Type B pancreatic cell (in vitro differentiated cells): ENCODE data around the gene TXNL1. TPM values are rescaled to one million over a fixed set of nuclear protein-coding genes. Genes with fewer than 3 reads are reported as not detected.

Source experiments
- DNase-seq: peaks from one replicate; pipeline ENCODE4 v3.0.0; 2021; ENCODE audit warnings: mixed read lengths; ENCODE audit not compliant: unreplicated experiment; ENCODE audit errors: extremely low spot score
- H3K27ac Mint-ChIP-seq: 2 replicates; pipeline ENCODE4 v1.8.0; 2021; ENCODE audit warnings: mild to moderate bottlenecking, mixed read lengths
- H3K27me3 Mint-ChIP-seq: 2 replicates; pipeline ENCODE4 v1.8.0; 2021; ENCODE audit warnings: mixed read lengths
- H3K36me3 Mint-ChIP-seq: 2 replicates; pipeline ENCODE4 v1.8.0; 2021; ENCODE audit warnings: mixed read lengths
- H3K4me1 Mint-ChIP-seq: one replicate; pipeline ENCODE4 v1.8.0; 2021; ENCODE audit warnings: mixed read lengths; ENCODE audit not compliant: unreplicated experiment
- H3K4me3 Mint-ChIP-seq: 2 replicates; pipeline ENCODE4 v1.8.0; 2021; ENCODE audit warnings: mild to moderate bottlenecking, mixed read lengths
- H3K9me3 Mint-ChIP-seq: 2 replicates; pipeline ENCODE4 v1.8.0; 2021; ENCODE audit warnings: mixed read lengths
- CTCF ChIP-seq: fragments of 200-600 bp; sonication (generic); conservative IDR thresholded peaks from 2 replicates; pipeline ENCODE4 v1.5.0; 2021; ENCODE audit warnings: antibody characterized with exemption, mild to moderate bottlenecking
- total RNA-seq: library from RNA; stranded (reverse); gene quantifications from 2 replicates; pipeline ENCODE4 v1.2.1, GENCODE V29; 2021; ENCODE audit warnings: low replicate concordance

Gene TXNL1
- total RNA-seq, 1 donor from 2014 or later = 78.0 TPM

DNA sequence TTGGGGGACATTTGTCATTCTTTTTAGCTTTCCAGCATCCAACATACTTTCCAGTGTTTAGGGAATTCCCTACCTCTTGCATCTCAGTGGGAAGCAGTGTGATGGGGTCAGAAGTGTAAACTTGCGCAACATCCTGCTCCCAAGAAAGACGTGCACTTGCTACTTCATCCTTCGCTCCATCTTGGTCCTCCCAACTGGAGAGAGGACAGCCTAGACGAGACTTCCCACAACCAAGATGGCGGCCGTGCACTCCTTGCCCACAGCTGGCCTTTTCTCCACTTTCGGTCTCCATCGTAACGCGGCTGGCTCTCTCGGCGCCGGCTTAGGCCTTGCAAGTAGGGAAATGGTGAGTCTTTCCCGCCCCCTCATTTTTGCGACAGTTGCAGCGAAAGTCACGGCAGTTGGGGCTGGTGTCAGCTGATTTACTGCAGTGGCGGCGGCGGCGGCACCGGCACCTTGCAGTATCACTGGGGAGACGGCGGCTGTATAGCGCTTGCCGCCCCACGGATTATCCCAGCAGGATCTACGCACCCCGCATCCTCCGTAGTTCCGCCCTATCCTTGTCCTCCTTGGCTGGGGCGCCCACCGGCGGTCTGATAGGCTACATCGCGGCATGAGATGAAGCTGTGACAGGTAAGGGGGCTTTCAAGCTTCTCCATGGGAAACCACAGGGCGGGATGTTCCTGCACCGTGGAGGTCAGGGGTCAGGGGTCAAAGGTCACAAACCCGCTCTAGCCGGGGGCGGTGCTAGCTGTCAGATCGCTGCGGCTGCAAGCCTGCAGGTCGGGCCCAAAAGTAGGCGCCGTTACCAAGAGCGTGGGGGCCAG is 12.8 kb upstream of the TXNL1 start, which contains the start of gene WDR7:
TSS of gene WDR7 (plus strand) at position 416 of the 827 bp plus-strand sequence. CDS start 21,157 bp downstream, outside the sequence.
- peaks cover 8% of the 10 kb centered on the region for H3K4me1 Mint-ChIP-seq

GRCh38 chr18:56649996-56650395 is 11.6 kb upstream of the TXNL1 start:
- Mint-ChIP-seq H3K36me3 (no peaks in the 10 kb centered on the region), H3K27ac (no peak overlapping the region), H3K9me3 (no peaks in the 10 kb centered on the region), H3K4me1 (peaks cover 8% of the 10 kb centered on the region), H3K4me3 (peak overlapping the region; percentile 26), H3K27me3 (no peaks in the 10 kb centered on the region)
- no peak for TF ChIP-seq CTCF
- DNase-seq = no peak

More for the DNA sequence above, 12.8 kb upstream of the TXNL1 start, which contains the start of gene WDR7:
- Mint-ChIP-seq H3K27ac (peak within 1 kb of the TSS; percentile 77), H3K27me3 (no peaks in the 10 kb centered on the region), H3K36me3 (no peaks in the 10 kb centered on the region), H3K9me3 (no peaks in the 10 kb centered on the region), H3K4me3 (peak within 1 kb of the TSS; percentile 91)
- no peak for TF ChIP-seq CTCF
- peak; percentile 94 for DNase-seq

DNA sequence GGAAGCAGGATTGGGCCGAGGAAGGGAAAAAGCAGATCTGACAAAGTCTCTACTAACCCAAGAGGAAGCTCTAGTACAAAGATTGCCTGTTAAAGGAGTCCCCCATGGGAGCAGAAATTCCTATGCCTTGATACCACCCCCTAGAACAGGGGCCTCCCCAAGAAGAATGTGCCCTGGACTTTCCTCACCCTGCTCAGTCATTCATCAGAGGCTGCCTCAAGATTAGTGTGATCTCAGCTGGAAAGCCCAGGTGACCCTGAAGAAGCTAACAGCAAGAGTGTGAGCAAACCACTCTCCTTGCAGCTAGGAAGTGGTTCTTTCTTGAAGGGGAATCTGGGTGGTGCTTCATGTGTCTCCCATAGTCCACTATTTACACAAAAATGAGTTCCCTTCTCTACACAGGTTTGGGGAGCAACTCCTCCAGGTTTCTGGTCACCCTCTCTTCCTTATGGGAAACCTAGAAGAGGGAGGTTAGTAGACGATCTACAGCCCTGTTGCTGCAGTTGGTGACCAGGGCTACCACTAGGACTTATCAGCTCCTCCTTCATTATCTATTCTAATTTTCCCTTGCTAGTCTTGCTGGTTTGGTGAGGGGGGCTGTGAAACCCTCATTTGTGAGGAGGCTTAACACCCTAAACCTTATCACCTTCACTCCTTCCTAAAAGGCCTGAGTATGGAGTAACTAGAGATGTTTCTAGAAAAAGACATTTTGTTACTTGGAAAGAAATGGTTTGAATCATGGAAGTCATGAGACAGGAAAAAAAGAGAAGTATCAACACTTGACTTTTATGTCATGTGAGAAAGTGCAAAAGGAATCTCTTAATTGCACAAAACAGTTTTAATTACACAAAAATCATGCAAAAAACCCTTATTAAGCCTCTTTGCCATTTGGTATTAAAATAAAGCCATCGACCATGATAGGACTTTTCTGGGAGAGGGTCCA is 9.8 kb upstream of the TXNL1 start:
- no peaks in the 10 kb centered on the region for H3K9me3 Mint-ChIP-seq
- no peak for TF ChIP-seq CTCF
- no peak for DNase-seq
- no peak overlapping the region for H3K4me3 Mint-ChIP-seq
- H3K4me1 Mint-ChIP-seq = peaks cover 8% of the 10 kb centered on the region
- H3K27ac Mint-ChIP-seq = no peak overlapping the region
- no peaks in the 10 kb centered on the region for H3K27me3 Mint-ChIP-seq
- H3K36me3 Mint-ChIP-seq = no peaks in the 10 kb centered on the region

DNA sequence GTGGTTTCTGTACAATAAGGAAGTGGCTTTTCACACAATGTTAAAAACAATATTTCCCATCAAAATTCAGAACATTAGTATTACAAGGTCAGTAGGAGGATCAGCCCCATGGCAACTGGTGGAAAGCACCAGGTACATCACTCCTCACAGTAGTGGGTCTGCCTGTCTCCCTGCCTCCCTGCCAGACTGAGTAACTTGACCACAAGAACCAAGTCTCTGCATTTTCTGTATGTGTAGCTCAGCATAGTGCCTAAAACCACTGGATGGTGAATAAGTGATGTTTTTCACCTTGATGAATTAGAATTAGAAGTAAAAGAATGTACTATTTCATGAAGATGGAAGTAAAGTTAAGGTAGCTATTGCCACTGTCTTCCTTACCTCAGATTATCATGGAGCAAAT is 8.7 kb upstream of the TXNL1 start:
- H3K4me1 Mint-ChIP-seq = peaks cover 8% of the 10 kb centered on the region
- no peak overlapping the region for H3K4me3 Mint-ChIP-seq
- no peak for TF ChIP-seq CTCF
- DNase-seq = no peak
- H3K36me3 Mint-ChIP-seq = no peaks in the 10 kb centered on the region
- no peak overlapping the region for H3K27ac Mint-ChIP-seq
- no peaks in the 10 kb centered on the region for H3K27me3 Mint-ChIP-seq
- no peaks in the 10 kb centered on the region for H3K9me3 Mint-ChIP-seq

DNA sequence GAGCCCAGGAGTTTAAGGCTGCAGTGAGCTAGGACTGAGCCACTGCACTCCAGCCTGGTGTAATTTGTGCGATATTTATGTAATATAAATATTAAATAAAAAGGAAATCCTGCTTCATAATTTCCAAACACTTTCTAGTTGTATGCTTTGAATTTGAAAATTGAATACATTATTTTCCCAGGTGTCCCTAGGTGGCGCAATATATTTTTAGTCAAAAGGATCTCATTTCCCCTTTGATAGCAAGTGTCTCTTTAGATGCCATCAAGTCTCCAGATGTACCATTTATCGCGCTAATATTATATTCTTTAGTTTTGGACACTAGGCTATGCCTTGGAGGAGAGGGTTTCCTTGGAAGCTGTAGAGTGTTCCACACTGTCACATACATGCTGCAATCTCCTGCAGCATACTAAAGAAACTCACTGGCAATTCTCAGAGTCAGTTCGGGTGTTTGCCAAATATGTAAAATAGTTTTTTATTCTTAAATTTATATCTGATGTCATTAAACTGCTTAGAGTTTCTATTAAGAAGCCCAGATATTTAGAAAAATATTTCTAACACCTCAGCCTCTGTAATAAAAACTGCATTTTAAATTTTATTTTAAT is 7.1 kb upstream of the TXNL1 start:
- Mint-ChIP-seq H3K9me3 (no peaks in the 10 kb centered on the region), H3K4me1 (peaks cover under 1% of the 10 kb centered on the region), H3K4me3 (no peak overlapping the region), H3K27me3 (no peaks in the 10 kb centered on the region), H3K36me3 (no peaks in the 10 kb centered on the region), H3K27ac (no peak overlapping the region)
- DNase-seq = no peak
- TF ChIP-seq CTCF = peak; percentile 67
